Limb (tissue), 2 donors: ENCODE results near the gene TMOD3.
"Not testable (repeated sequence)": the region's sequence is repeated elsewhere in the genome, so short reads cannot be mapped to it uniquely, and the experiment has no call there.

Experiments used
- DNase-seq, 2 donors: peaks; one replicate each; pipeline ENCODE4 v3.0.0-alpha.2; 2016; ENCODE audit errors: extremely low spot score in 2 of 2

Gene TMOD3

DNA sequence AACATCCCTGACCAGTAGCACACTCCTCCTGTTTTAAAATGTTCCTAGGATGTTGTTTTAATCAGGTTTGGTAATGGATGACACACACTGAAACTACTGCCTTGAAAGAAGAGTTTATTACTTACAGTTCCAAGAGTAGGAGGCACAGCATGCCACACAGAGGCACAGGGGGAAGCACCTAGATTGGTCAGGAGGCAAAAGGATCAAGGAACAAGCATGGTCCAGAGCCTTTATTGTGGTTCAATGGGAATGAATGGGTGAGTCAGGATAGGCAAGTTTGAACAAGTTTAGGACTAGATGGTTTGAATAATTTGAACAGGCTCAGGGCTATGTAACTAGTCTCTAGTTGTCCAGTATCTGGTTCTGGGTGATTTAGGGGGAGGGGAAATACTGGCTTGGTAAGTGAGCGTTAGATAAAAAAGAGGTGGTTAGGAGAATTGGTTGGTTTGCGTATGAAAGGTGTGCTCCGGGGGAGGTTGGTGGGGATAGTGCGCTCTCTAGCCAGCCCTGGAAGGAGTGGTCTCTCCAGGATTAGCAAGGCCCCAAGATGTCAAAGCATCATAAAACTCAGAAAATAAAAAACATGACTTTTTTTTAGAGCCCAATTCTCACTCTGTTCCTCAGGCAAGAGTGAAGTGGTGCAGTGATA, 35.1 kb downstream of the TMOD3 start:
- DNase-seq = no peak

DNA sequence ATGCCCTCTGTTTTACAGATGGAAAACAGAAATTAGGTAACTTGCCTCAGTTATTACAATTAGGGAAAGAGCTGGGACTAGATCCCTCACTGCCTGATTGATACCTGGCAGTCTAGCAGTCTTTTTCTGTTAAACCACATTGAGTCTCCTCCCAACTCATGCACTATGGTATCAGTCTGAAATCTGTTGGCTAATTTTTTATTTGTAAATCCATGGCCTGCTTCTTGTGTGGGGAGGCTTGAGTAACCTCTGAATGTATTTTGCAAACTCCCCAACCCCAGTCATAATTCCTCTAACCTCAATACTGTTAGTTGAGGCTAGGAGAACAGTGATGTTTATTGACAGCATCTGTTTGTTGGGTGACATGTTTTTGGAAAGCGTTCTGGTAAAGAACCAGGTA, 35.9 kb downstream of the TMOD3 start:
- no peak for DNase-seq

DNA sequence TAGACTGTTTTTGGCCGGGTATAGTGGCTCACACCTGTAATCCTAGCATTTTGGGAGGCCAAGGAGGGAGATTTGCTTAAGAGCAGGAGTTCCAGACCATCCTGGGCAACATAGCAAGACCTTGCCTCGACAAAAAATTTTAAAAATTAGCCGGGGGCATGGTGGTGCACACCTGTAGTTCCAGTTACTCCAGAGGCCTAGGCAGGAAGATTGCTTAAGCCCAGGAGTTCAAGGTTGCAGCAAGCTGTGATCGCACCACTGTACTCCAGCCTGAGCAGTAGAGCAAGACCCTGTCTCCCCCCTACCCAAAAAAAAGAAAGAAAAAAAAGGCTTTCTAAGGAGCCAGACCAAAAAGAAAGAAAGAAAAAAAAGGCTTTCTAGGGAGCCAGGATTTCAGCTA, 36.7 kb downstream of the TMOD3 start:
- no peak for DNase-seq

- no peak for DNase-seq
These were observed 37.3 kb downstream of the TMOD3 start for GRCh38 chr15:51866751-51867150.

GRCh38 chr15:51869060-51869421, 39.6 kb downstream of the TMOD3 start:
- DNase-seq = no peak

GRCh38 chr15:51870774-51871173, 41.3 kb downstream of the TMOD3 start:
- no peak for DNase-seq

- DNase-seq = peak in 1 of 2 donors; percentile 32
These were observed 45.5 kb downstream of the TMOD3 start for GRCh38 chr15:51874751-51875644.

- DNase-seq = no peak
These were observed 46.7 kb downstream of the TMOD3 start for GRCh38 chr15:51876169-51876568.

DNA sequence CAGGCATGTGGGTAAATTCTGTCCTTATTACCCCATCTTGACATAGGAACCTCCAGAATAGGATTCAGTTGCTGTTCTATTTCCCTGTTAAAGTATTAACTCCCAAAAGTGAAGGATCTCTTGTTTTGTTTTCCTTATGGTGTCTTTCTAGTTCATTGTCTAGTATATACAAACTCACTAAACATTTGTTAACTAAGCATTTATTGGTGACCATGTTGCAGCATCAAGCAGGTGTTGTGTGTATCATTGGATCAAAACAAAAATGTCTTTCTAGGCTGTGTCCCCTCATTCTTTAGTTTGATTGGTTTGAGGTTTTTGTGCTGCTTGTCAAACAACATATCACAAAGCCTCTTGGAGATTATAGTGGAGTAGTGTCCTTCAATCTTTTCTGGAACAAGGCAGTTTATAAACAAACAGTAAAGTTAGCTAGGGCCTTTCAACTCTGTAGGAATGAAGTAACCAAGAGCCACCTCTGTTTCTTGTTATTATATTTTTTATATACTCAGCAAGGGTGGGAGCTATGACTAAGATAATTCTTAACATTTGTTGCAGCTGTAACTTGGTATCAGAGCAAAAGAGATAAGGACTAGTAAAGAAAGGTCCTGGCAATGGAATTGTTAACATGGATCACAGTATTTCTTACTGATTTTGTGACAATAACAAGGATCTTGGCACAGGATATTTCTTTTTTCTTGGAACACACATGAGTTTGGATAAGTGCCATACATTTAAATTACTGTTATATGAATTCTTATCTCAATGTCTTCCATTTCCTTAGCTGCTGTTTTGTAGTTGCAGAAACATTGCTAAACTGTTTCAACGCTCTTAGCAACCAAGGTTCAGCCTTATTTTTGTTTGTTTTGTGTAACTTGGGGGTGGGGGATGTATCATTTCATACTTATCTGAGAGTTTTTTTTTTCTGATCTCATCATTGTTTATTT, 49.3 kb downstream of the TMOD3 start:
- peak in 1 of 2 donors; percentile 71 for DNase-seq

GRCh38 chr15:51879555-51879954, 50.1 kb downstream of the TMOD3 start:
- DNase-seq = no peak

GRCh38 chr15:51883271-51883837, 53.9 kb downstream of the TMOD3 start:
- peak in 1 of 2 donors; percentile 38 for DNase-seq

GRCh38 chr15:51884041-51884440, 54.6 kb downstream of the TMOD3 start:
- no peak for DNase-seq

- DNase-seq = no peak
These were observed 55.2 kb downstream of the TMOD3 start for GRCh38 chr15:51884517-51885236.

- not testable (repeated sequence) for DNase-seq
These were observed 56.3 kb downstream of the TMOD3 start for GRCh38 chr15:51885758-51886157.

DNA sequence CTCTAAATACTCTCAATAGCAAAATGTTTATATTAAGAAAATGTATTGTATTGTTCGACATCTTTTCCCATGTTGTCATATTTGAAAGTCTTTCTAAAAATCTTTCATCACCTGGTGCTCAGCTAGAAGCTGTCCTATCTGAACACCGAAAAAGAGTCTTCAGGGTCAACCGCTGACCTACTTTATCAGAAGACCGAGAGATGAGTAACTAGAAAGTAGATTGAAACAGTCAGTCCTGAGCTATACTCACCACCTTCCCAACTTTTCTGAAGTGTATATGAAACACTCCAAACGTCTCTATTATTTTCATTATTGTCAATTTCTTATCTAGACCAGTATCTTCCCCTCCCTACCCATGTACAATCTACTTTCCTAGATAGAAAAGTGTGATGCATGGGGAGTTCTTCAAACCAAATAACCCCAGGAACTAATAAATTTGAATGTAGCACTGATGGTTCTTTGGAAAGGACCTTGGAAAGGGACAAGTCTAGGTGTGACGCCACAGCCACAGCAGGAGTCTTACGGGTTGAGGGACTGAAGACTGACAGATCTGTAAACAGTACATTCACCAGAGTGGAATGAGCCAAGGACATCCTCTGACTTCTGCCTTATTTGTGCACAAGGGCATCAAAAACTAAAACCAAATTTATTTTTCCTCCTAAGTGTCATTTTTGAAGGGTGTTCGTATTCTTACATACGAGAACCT, 58.6 kb downstream of the TMOD3 start:
- no peak for DNase-seq

DNA sequence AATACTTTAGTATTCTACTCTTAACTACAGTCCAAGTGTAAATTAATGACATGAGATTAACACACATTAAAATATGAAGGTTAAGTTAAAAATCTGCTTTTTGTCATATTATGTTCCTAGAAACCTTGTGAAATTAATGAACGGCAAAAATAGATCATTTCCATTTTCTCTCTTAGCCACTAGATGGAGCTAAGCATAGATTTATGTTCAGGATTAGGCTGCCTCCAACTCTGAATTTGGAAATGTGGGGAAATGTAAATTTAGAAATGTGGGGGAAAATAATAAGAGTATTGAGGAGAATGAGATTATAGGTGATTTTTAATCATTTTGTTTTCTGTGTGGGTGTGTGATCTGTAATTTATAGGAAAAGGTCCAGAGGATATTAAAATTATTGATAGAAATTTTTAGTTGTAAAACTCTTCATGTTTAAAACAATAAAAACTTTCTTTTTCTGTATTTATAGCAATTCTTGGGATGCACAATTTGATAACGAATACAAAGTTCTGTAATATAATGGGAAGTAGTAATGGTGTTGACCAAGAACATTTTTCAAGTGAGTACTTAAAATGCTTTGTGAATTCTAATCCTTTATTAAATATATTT, 59.2 kb downstream of the TMOD3 start:
- DNase-seq = no peak

- DNase-seq = no peak
These were observed 60.0 kb downstream of the TMOD3 start for GRCh38 chr15:51889486-51889885.

GRCh38 chr15:51904421-51904820, 75.0 kb downstream of the TMOD3 start:
- DNase-seq = no peak

GRCh38 chr15:51904931-51905330, 75.5 kb downstream of the TMOD3 start:
- DNase-seq = no peak
